Hepatocyte (in vitro differentiated cells): ENCODE results near the gene EIPR1. TPM values are rescaled to one million over a fixed set of nuclear protein-coding genes. Genes with fewer than 3 reads are reported as not detected.

Experiments used
- DNase-seq: peaks from one replicate; pipeline ENCODE4 v3.0.0-alpha.2; 2016; ENCODE audit warnings: low spot score
- H2AFZ ChIP-seq: fragments of 200-600 bp; sonication (generic); 2 replicates; pipeline ENCODE4 v1.6.0; 2016; ENCODE audit warnings: antibody characterized with exemption, mild to moderate bottlenecking
- H3K27ac ChIP-seq: fragments of 200-600 bp; sonication (generic); 2 replicates; pipeline ENCODE4 v1.5.1; 2016; ENCODE audit warnings: mild to moderate bottlenecking
- H3K27me3 ChIP-seq: fragments of 200-600 bp; sonication (generic); 2 replicates; pipeline ENCODE4 v1.6.1; 2016
- H3K36me3 ChIP-seq: fragments of 200-600 bp; sonication (generic); replicated peaks from 2 replicates; pipeline ENCODE4 v1.5.1; 2016; ENCODE audit warnings: low read depth; ENCODE audit not compliant: insufficient read depth
- H3K4me1 ChIP-seq: fragments of 200-600 bp; sonication (generic); 2 replicates; pipeline ENCODE4 v1.5.1; 2016; ENCODE audit warnings: mild to moderate bottlenecking, moderate library complexity; ENCODE audit not compliant: insufficient read depth
- H3K4me2 ChIP-seq: fragments of 200-600 bp; sonication (generic); 2 replicates; pipeline ENCODE4 v1.6.0; 2016
- H3K4me3 ChIP-seq: fragments of 200-600 bp; sonication (generic); 2 replicates; pipeline ENCODE4 v1.5.1; 2016; ENCODE audit warnings: mild to moderate bottlenecking
- H3K79me2 ChIP-seq: fragments of 200-600 bp; sonication (generic); 2 replicates; pipeline ENCODE4 v1.6.0; 2017; ENCODE audit warnings: mild to moderate bottlenecking
- H3K9me2 ChIP-seq: fragments of 200-600 bp; sonication (generic); replicated peaks from 2 replicates; pipeline ENCODE4 v1.6.0; 2017; ENCODE audit warnings: mild to moderate bottlenecking; ENCODE audit not compliant: insufficient read depth
- H3K9me3 ChIP-seq: fragments of 200-600 bp; sonication (generic); 2 replicates; pipeline ENCODE4 v1.5.1; 2016; ENCODE audit warnings: low read depth, mild to moderate bottlenecking
- H4K20me1 ChIP-seq: fragments of 200-600 bp; sonication (generic); 2 replicates; pipeline ENCODE4 v1.6.0; 2016; ENCODE audit warnings: mild to moderate bottlenecking; ENCODE audit not compliant: insufficient read depth, poor library complexity, severe bottlenecking
- EZH2 ChIP-seq: fragments of 200-600 bp; sonication (generic); IDR thresholded peaks from 2 replicates; pipeline ENCODE4 v1.6.1; 2016; ENCODE audit warnings: antibody characterized with exemption, mild to moderate bottlenecking, borderline replicate concordance
- EZH2phosphoT487 ChIP-seq: fragments of 200-600 bp; sonication (generic); IDR thresholded peaks from one replicate; pipeline ENCODE4 v1.6.1; 2018; ENCODE audit warnings: antibody characterized with exemption, mild to moderate bottlenecking, low read depth, moderate library complexity; ENCODE audit not compliant: unreplicated experiment, severe bottlenecking
- WGBS: methylation state at CpG from one replicate; pipeline ENCODE4 v1.1.6; 2016; ENCODE audit warnings: low lambda C conversion rate; ENCODE audit errors: missing lambda C conversion rate; 5-methylcytosine and 5-hydroxymethylcytosine counted together
- polyA plus RNA-seq: library from polyadenylated mRNA; unstranded; fragments of >200 nt; fragmentation: Nextera tagmentation; extraction: Ambion mirVana; gene quantifications from 2 replicates; pipeline ENCODE4 v1.2.1, GENCODE V29; 2016
- total RNA-seq: library from RNA; depleted of rRNA; stranded (reverse); fragments of >200 nt; gene quantifications from 2 replicates; pipeline ENCODE4 v1.2.3, GENCODE V29; 2014
- TF ChIP-seq, protein P1 (sequence below): fragments of 200-600 bp; sonication (generic); IDR thresholded peaks from 2 replicates; pipeline ENCODE4 v1.5.1; 2016; ENCODE audit warnings: antibody characterized with exemption, mild to moderate bottlenecking; ENCODE audit not compliant: poor library complexity

EIPR1 gene
- total and polyA plus RNA-seq, 2 experiments from 2014 or later: 27.4 to 42.3 TPM

DNA sequence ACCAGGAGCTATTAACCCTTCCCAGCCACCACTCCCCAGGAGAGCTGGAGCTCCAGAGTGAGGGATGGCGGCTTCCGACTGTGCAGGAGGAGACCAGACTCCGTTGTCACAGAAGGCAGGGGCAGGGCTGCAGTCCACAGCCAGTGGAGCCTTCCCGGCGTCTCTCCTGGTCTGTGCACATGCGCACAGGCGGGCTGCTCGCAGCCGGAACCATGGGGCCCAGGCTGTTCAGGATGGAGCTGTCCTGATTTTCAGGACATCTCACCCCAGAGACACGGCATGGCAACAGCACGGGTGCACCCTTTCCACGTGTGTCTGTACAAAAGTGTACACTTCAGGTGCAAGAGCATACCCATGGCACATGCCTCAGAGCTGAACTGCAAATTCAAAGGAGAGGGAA, 28.9 kb downstream of the EIPR1 start:
- Histone ChIP-seq H3K4me2 (no peak overlapping the region), H3K27me3 (no peaks in the 10 kb centered on the region), H3K27ac (no peak overlapping the region), H3K9me3 (no peaks in the 10 kb centered on the region), H4K20me1 (no peaks in the 10 kb centered on the region), H3K79me2 (no peaks in the 10 kb centered on the region), H3K36me3 (no peaks in the 10 kb centered on the region), H3K4me1 (no peaks in the 10 kb centered on the region), H3K4me3 (no peak overlapping the region), H3K9me2 (no peaks in the 10 kb centered on the region), H2AFZ (no peak overlapping the region)
- no peak for DNase-seq
- 95% methylated on average over 12 of the region's 12 CpGs for WGBS
- TF ChIP-seq, protein P1, sequence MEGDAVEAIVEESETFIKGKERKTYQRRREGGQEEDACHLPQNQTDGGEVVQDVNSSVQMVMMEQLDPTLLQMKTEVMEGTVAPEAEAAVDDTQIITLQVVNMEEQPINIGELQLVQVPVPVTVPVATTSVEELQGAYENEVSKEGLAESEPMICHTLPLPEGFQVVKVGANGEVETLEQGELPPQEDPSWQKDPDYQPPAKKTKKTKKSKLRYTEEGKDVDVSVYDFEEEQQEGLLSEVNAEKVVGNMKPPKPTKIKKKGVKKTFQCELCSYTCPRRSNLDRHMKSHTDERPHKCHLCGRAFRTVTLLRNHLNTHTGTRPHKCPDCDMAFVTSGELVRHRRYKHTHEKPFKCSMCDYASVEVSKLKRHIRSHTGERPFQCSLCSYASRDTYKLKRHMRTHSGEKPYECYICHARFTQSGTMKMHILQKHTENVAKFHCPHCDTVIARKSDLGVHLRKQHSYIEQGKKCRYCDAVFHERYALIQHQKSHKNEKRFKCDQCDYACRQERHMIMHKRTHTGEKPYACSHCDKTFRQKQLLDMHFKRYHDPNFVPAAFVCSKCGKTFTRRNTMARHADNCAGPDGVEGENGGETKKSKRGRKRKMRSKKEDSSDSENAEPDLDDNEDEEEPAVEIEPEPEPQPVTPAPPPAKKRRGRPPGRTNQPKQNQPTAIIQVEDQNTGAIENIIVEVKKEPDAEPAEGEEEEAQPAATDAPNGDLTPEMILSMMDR: no peak
- TF ChIP-seq EZH2phosphoT487 (no peak), EZH2 (no peak)

DNA sequence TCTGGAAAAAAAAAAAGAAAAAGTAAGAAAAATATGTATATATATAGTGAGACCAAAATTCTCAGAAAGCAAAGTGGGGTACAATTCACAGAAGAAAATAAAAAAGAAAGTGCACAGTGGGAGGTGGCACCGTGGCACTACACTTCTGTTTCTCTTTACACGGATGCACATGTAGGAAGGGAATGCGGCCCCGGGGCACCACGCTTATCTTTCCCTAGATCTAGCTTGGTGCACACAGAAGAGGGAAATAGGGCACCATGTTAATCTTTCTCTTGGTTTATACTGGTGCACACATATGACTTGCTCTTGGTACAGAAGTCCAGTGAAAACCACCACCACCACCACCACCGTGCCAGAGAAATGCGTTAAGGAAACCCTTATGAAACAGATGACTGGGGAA, 32.0 kb downstream of the EIPR1 start:
- Histone ChIP-seq H2AFZ (no peak overlapping the region), H3K9me3 (no peaks in the 10 kb centered on the region), H3K4me3 (no peak overlapping the region), H3K79me2 (no peaks in the 10 kb centered on the region), H3K27me3 (no peaks in the 10 kb centered on the region), H3K4me2 (no peak overlapping the region), H3K9me2 (no peaks in the 10 kb centered on the region), H3K27ac (no peak overlapping the region), H4K20me1 (no peaks in the 10 kb centered on the region), H3K4me1 (no peaks in the 10 kb centered on the region), H3K36me3 (no peaks in the 10 kb centered on the region)
- WGBS: 95% methylated on average over 7 of the region's 7 CpGs
- DNase-seq: no peak
- TF ChIP-seq, protein P1: no peak
- TF ChIP-seq EZH2 (no peak), EZH2phosphoT487 (no peak)

DNA sequence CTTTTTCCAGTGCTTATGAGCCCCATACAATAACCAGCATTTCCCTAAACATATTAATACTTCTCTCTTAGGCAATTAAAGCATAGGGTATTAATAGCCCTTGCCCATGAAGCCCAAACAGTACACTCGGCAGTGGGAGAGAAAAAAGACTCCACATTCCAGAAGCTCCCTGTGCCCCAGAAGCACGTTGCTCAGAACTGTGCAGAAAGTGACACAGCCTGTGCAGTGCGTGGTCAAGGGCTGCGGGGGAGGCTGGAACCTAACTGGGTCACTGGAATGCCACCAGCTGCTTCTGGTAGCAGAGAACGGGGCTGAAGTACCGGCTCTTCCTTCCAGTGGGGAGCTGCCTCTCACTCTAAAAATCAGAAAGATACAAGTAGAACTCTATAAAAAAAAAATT, 32.7 kb downstream of the EIPR1 start:
- Histone ChIP-seq H3K27ac (no peak overlapping the region), H3K36me3 (no peaks in the 10 kb centered on the region), H3K4me2 (no peak overlapping the region), H3K4me3 (no peak overlapping the region), H3K4me1 (no peaks in the 10 kb centered on the region), H3K27me3 (no peaks in the 10 kb centered on the region), H3K9me3 (no peaks in the 10 kb centered on the region), H2AFZ (no peak overlapping the region), H3K79me2 (no peaks in the 10 kb centered on the region), H3K9me2 (no peaks in the 10 kb centered on the region), H4K20me1 (no peaks in the 10 kb centered on the region)
- WGBS: 97% methylated on average over 6 of the region's 6 CpGs
- DNase-seq: no peak
- TF ChIP-seq EZH2phosphoT487: no peak
- no peak for TF ChIP-seq EZH2
- TF ChIP-seq, protein P1: no peak

DNA sequence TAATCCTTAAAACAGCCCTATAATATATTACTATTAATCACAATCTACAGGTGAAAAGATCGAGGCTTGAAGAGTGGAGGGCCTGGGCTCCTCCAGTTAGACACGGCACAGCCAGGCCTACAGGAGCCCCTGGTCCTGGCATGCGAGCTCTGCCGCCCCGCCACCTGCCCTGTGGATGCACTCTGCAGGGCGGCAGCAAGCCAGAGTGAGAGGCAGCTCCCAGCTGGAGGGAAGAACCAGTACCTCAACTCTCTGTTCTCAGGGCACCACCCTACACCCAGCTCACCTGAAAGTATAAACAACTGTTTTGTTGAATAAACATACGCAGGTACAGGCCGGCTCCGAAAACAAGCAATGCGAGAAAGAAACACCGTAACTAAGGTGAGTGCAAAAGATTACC, 34.6 kb downstream of the EIPR1 start:
- Histone ChIP-seq H4K20me1 (no peaks in the 10 kb centered on the region), H3K4me3 (no peak overlapping the region), H3K27ac (no peak overlapping the region), H3K9me2 (no peaks in the 10 kb centered on the region), H3K36me3 (no peaks in the 10 kb centered on the region), H3K9me3 (no peaks in the 10 kb centered on the region), H3K4me1 (no peaks in the 10 kb centered on the region), H3K27me3 (no peaks in the 10 kb centered on the region), H2AFZ (no peak overlapping the region), H3K79me2 (no peaks in the 10 kb centered on the region), H3K4me2 (no peak overlapping the region)
- TF ChIP-seq, protein P1: no peak
- TF ChIP-seq EZH2phosphoT487: no peak
- no peak for DNase-seq
- WGBS: 91% methylated on average over 11 of the region's 11 CpGs
